Testis (tissue), 2 donors: ENCODE measurements around the gene AMIGO1.

ENCODE experiments used
- POLR2A ChIP-seq: fragments of 450-650 bp; IDR thresholded peaks from one replicate; pipeline ENCODE4 v1.6.1; 2017; ENCODE audit warnings: antibody characterized with exemption, mild to moderate bottlenecking, moderate library complexity
- TF ChIP-seq, protein P1 (sequence below), 3 experiments: fragments of 450-650 bp in 2 of 3; fragments of 200-600 bp in 1 of 3; sonication (generic) in 1 of 3; IDR thresholded peaks; one replicate each; pipeline ENCODE4 v1.5.1; 2016 to 2019; ENCODE audit warnings: antibody characterized with exemption in 3 of 3, mild to moderate bottlenecking in 2 of 3, moderate library complexity in 1 of 3

DNA sequence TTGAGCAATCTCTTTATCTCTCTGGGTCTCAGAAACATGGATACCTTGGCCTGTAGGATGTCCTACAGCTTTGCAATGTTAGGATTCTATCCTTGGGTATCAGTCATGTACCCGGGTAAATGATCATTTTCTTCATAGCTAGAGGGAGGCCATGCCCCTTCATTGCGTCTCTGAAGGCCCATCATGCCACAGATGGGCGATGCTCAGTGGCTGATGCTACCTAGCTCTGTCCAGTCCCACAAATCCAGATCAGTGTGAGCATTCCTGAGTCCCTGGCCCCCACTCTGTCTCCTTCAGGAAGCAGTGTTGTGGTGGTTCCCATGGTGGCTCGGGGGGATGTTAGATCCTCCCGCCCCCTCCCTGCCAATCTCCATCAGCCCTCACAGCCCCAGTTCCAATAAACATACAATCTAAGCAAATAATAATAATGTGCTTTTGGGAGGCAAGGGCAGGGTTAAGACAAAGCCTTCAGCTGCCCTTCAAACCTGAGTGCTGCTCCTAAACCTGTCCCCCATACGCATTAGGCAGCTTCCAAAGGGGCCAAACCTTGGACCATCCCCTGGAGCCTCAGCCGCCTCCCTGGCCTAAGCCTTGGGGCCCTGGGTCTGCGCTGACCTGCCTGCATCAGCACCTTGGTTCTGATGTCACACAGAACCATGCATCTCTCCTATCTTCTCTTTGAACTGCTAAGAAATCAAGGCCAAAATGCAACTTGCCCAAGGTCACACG is 29.5 kb upstream of the AMIGO1 start:
- TF ChIP-seq, protein P1, sequence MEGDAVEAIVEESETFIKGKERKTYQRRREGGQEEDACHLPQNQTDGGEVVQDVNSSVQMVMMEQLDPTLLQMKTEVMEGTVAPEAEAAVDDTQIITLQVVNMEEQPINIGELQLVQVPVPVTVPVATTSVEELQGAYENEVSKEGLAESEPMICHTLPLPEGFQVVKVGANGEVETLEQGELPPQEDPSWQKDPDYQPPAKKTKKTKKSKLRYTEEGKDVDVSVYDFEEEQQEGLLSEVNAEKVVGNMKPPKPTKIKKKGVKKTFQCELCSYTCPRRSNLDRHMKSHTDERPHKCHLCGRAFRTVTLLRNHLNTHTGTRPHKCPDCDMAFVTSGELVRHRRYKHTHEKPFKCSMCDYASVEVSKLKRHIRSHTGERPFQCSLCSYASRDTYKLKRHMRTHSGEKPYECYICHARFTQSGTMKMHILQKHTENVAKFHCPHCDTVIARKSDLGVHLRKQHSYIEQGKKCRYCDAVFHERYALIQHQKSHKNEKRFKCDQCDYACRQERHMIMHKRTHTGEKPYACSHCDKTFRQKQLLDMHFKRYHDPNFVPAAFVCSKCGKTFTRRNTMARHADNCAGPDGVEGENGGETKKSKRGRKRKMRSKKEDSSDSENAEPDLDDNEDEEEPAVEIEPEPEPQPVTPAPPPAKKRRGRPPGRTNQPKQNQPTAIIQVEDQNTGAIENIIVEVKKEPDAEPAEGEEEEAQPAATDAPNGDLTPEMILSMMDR (IDR thresholded peaks at IDR 0.05): no peak
- TF ChIP-seq POLR2A: no peak
